Mesendoderm (in vitro differentiated cells): ENCODE measurements around the gene ARHGAP15.

Experiments used
- DNase-seq: peaks from one replicate; pipeline ENCODE4 v3.0.0; 2013
- H2AK5ac ChIP-seq: 2 replicates; pipeline ENCODE4 v1.6.1; 2013; ENCODE audit warnings: low read length, inconsistent platforms
- H2BK120ac ChIP-seq: 2 replicates; pipeline ENCODE4 v1.6.1; 2013; ENCODE audit warnings: low read depth, mild to moderate bottlenecking, low read length, moderate library complexity, mixed read lengths
- H2BK15ac ChIP-seq: replicated peaks from 2 replicates; pipeline ENCODE4 v1.6.1; 2013; ENCODE audit warnings: low read depth, mild to moderate bottlenecking, moderate library complexity
- H2BK5ac ChIP-seq: 2 replicates; pipeline ENCODE4 v1.6.1; 2013; ENCODE audit warnings: low read length, inconsistent platforms
- H3K18ac ChIP-seq: 2 replicates; pipeline ENCODE4 v1.6.1; 2013; ENCODE audit warnings: mild to moderate bottlenecking, low read length, mixed read lengths
- H3K23ac ChIP-seq: one replicate; pipeline ENCODE4 v1.6.1; 2013; ENCODE audit warnings: low read length
- H3K27ac ChIP-seq: 2 replicates; pipeline ENCODE4 v1.5.1; 2013; ENCODE audit warnings: low read depth, mild to moderate bottlenecking, inconsistent platforms, low read length, moderate library complexity
- H3K27me3 ChIP-seq: 2 replicates; pipeline ENCODE4 v1.6.1; 2013; ENCODE audit warnings: low read length, control low read depth, mild to moderate bottlenecking, inconsistent platforms; ENCODE audit not compliant: insufficient read depth, poor library complexity
- H3K36me3 ChIP-seq: 2 replicates; pipeline ENCODE4 v1.6.1; 2013; ENCODE audit warnings: low read length, inconsistent platforms; ENCODE audit not compliant: control insufficient read depth, insufficient read depth
- H3K4ac ChIP-seq: one replicate; pipeline ENCODE4 v1.6.1; 2013; ENCODE audit warnings: low read depth, mild to moderate bottlenecking, low read length, moderate library complexity
- H3K4me1 ChIP-seq: 2 replicates; pipeline ENCODE4 v1.6.1; 2013; ENCODE audit warnings: low read depth, low read length, inconsistent platforms; ENCODE audit not compliant: control insufficient read depth
- H3K4me2 ChIP-seq: 2 replicates; pipeline ENCODE4 v1.6.1; 2013; ENCODE audit warnings: low read length
- H3K4me3 ChIP-seq: 2 replicates; pipeline ENCODE4 v1.5.1; 2013; ENCODE audit warnings: mild to moderate bottlenecking, low read length
- H3K56ac ChIP-seq: one replicate; pipeline ENCODE4 v1.6.1; 2013; ENCODE audit warnings: low read length
- H3K79me1 ChIP-seq: 2 replicates; pipeline ENCODE4 v1.6.1; 2013; ENCODE audit warnings: low read length, inconsistent platforms
- H3K79me2 ChIP-seq: 2 replicates; pipeline ENCODE4 v1.6.1; 2013; ENCODE audit warnings: mild to moderate bottlenecking, low read length; ENCODE audit not compliant: control insufficient read depth, insufficient read depth
- H3K9ac ChIP-seq: 2 replicates; pipeline ENCODE4 v1.6.1; 2013; ENCODE audit warnings: low read length, inconsistent platforms
- H4K5ac ChIP-seq: one replicate; pipeline ENCODE4 v1.6.1; 2013; ENCODE audit warnings: low read length
- H4K8ac ChIP-seq: one replicate; pipeline ENCODE4 v1.6.1; 2013; ENCODE audit warnings: low read depth, mild to moderate bottlenecking, control low read depth, low read length, moderate library complexity
- WGBS: extraction: QIAGEN DNeasy Blood & Tissue Kit; methylation state at CpG from one replicate; pipeline ENCODE4 v1.1.7; 2013; ENCODE audit warnings: low lambda C conversion rate, missing lambda C conversion rate; ENCODE audit not compliant: insufficient coverage; ENCODE audit errors: extremely low coverage; 5-methylcytosine and 5-hydroxymethylcytosine counted together

The ARHGAP15 gene

DNA sequence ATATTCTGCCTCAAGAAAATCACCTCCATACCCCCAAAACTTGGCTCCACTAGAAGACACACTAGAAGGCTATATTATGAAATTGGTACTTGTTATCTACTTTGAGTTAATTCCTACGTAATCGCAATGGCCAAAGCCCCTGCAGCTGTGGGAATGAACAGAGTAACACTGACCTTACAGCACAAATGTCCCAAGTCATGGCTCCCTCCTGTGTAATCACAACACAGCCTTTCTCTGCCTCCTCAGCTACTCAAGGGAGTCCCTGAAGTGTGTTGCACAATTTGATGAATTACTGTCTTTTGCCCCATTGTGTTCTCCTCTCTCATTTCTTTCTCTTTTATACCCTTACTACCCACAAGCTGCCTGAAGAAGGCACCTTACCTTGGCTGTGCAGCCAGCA, 375.2 kb downstream of the ARHGAP15 start:
- H3K56ac ChIP-seq: no peak overlapping the region
- no peaks in the 10 kb centered on the region for H3K4me1 ChIP-seq
- H3K79me2 ChIP-seq: no peaks in the 10 kb centered on the region
- no peak overlapping the region for H3K9ac ChIP-seq
- H3K27ac ChIP-seq: no peak overlapping the region
- WGBS: no CpG with 5 or more reads among the region's 2 CpGs
- H3K4me2 ChIP-seq: no peak overlapping the region
- H2BK120ac ChIP-seq: no peak overlapping the region
- H3K18ac ChIP-seq: no peak overlapping the region
- H3K4me3 ChIP-seq: no peak overlapping the region
- no peak overlapping the region for H2AK5ac ChIP-seq
- H3K4ac ChIP-seq: no peak overlapping the region
- no peak overlapping the region for H4K8ac ChIP-seq
- H2BK5ac ChIP-seq: no peak overlapping the region
- H2BK15ac ChIP-seq: no peak overlapping the region
- no peaks in the 10 kb centered on the region for H3K36me3 ChIP-seq
- no peak overlapping the region for H3K23ac ChIP-seq
- DNase-seq: no peak
- H3K27me3 ChIP-seq: no peaks in the 10 kb centered on the region
- H4K5ac ChIP-seq: no peak overlapping the region
- no peaks in the 10 kb centered on the region for H3K79me1 ChIP-seq

DNA sequence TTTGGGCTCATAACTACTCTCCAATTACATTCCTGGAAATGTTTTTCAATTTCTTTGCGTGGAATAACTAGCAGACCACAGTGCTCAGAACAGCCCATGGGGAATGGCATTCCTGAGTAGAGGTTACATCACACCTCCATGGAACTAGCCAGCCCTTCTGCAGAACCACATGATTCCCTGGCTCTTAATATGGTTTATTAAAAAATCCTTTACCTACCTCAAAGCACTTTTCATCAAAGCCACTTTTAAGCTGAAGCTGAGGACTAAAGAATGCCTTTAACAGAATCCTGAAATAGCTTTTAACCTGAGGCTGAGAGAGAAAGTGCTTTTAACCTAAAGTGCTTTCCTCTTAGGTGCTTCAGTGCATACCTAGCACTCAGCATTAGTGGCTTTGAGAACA, 376.3 kb downstream of the ARHGAP15 start:
- Histone ChIP-seq H4K8ac (no peak overlapping the region), H3K27ac (no peak overlapping the region), H4K5ac (no peak overlapping the region), H2AK5ac (no peak overlapping the region), H3K27me3 (no peaks in the 10 kb centered on the region), H3K4me1 (no peaks in the 10 kb centered on the region), H3K4me3 (no peak overlapping the region), H3K36me3 (no peaks in the 10 kb centered on the region), H3K9ac (no peak overlapping the region), H2BK15ac (no peak overlapping the region), H3K79me2 (no peaks in the 10 kb centered on the region), H3K79me1 (no peaks in the 10 kb centered on the region), H3K4ac (no peak overlapping the region), H3K23ac (no peak overlapping the region), H3K18ac (no peak overlapping the region), H3K4me2 (no peak overlapping the region), H2BK5ac (no peak overlapping the region), H3K56ac (no peak overlapping the region), H2BK120ac (no peak overlapping the region)
- DNase-seq: no peak
- WGBS: no CpG with 5 or more reads among the region's 1 CpG

DNA sequence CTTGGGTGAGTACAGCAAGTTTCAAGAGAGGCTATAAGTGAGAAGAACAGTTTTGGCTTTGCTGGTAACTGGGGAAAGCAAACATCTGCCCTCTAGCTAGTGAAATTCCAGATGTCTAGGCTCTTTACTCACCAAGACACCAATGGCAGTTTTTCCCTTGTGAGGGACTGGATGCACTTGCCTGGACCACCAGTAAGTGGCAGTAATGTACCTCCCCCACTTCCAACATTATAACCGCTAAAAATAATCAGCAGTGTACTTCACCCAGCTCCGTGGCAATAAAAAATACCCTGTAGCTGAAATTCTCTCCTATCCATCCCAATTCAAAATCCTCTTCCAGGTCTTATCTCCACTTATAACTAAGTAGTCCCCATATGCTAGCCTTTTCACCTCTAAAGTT, 383.9 kb downstream of the ARHGAP15 start:
- Histone ChIP-seq H3K27ac (no peak overlapping the region), H3K4me1 (no peaks in the 10 kb centered on the region), H3K36me3 (no peaks in the 10 kb centered on the region), H3K4me2 (no peak overlapping the region), H3K4ac (no peak overlapping the region), H4K5ac (no peak overlapping the region), H3K56ac (no peak overlapping the region), H2BK5ac (no peak overlapping the region), H2BK120ac (no peak overlapping the region), H2BK15ac (no peak overlapping the region), H3K9ac (no peak overlapping the region), H3K18ac (no peak overlapping the region), H3K4me3 (no peak overlapping the region), H3K79me1 (no peaks in the 10 kb centered on the region), H3K79me2 (no peaks in the 10 kb centered on the region), H2AK5ac (no peak overlapping the region), H4K8ac (no peak overlapping the region), H3K23ac (no peak overlapping the region), H3K27me3 (no peaks in the 10 kb centered on the region)
- DNase-seq: peak; percentile 71
- no CpG with 5 or more reads among the region's 2 CpGs for WGBS

DNA sequence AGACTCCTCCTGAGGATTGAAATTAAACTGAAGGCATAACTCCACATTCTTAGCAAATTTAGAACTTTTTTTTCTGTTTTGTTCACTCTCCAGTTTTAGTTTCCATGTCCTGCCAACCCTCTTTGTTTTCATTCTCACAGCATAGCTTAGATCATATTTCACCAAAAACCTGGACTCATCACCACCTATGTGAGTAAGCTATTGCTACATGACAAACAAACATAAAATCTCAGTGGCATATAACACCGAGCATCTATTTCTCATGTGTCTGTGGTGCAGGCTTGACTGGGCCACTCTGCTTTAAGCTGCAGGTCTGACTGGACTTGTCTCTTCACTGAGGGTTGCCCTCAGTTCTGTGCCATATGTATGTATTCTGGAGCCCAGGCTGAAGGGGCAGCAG, 385.2 kb downstream of the ARHGAP15 start:
- WGBS: no CpG with 5 or more reads among the region's 1 CpG
- H2BK120ac ChIP-seq: no peak overlapping the region
- no peaks in the 10 kb centered on the region for H3K36me3 ChIP-seq
- no peak overlapping the region for H3K4me3 ChIP-seq
- H2BK15ac ChIP-seq: no peak overlapping the region
- H3K4me2 ChIP-seq: no peak overlapping the region
- no peaks in the 10 kb centered on the region for H3K27me3 ChIP-seq
- H3K18ac ChIP-seq: no peak overlapping the region
- no peak overlapping the region for H4K8ac ChIP-seq
- no peak for DNase-seq
- H2AK5ac ChIP-seq: no peak overlapping the region
- no peak overlapping the region for H3K23ac ChIP-seq
- no peak overlapping the region for H3K56ac ChIP-seq
- H3K79me1 ChIP-seq: no peaks in the 10 kb centered on the region
- no peaks in the 10 kb centered on the region for H3K4me1 ChIP-seq
- no peak overlapping the region for H3K4ac ChIP-seq
- no peak overlapping the region for H2BK5ac ChIP-seq
- no peak overlapping the region for H3K9ac ChIP-seq
- no peak overlapping the region for H4K5ac ChIP-seq
- H3K79me2 ChIP-seq: no peaks in the 10 kb centered on the region
- H3K27ac ChIP-seq: no peak overlapping the region

DNA sequence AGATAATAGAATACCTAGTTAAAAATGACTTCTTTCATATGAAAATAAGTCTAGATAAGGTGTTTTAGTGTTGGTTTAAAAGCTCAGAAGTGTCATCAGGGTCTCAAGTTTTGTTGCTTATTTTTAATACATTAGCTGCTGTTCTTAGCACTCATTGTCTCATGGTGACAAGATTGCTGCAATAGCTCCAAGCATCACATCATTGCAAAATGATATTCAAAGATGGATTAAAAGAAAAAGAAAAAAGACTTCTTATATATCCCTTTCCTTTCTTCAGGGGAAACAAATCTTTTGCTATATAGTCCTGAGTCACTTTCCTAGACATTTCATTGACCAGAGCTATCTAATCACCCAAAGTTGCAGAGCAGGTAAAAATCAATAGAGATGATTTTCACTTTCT, 386.1 kb downstream of the ARHGAP15 start:
- H3K79me2 ChIP-seq: no peaks in the 10 kb centered on the region
- no peak for DNase-seq
- no peak overlapping the region for H3K4me2 ChIP-seq
- no peaks in the 10 kb centered on the region for H3K36me3 ChIP-seq
- no peak overlapping the region for H2BK120ac ChIP-seq
- no peak overlapping the region for H3K27ac ChIP-seq
- no peak overlapping the region for H3K4me3 ChIP-seq
- H3K18ac ChIP-seq: no peak overlapping the region
- H3K4me1 ChIP-seq: no peaks in the 10 kb centered on the region
- H2BK15ac ChIP-seq: no peak overlapping the region
- H3K23ac ChIP-seq: no peak overlapping the region
- no peak overlapping the region for H2AK5ac ChIP-seq
- no peak overlapping the region for H3K56ac ChIP-seq
- H3K79me1 ChIP-seq: no peaks in the 10 kb centered on the region
- H3K27me3 ChIP-seq: no peaks in the 10 kb centered on the region
- no peak overlapping the region for H2BK5ac ChIP-seq
- H3K9ac ChIP-seq: no peak overlapping the region
- H3K4ac ChIP-seq: no peak overlapping the region
- no peak overlapping the region for H4K5ac ChIP-seq
- no peak overlapping the region for H4K8ac ChIP-seq

DNA sequence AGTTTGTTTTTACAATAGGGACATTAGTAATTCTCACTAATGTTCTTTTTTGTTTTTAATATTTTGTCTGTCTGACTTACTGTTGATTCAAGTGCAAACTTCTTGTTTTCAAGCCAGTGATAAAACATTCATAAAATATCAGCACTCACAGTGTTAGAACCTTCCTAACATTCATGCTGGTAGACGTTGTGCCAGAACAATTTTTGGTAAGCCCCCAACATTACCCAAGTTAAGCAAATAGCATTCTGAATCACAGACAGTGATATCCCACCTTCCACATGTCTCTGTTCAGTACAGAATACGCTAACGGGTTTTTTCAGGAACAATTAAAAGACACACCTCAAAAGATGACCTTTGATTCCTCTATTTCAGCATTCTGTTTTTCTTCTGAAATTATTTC, 390.3 kb downstream of the ARHGAP15 start:
- no peaks in the 10 kb centered on the region for H3K4me1 ChIP-seq
- no peak overlapping the region for H2AK5ac ChIP-seq
- no peaks in the 10 kb centered on the region for H3K27me3 ChIP-seq

More for the DNA sequence above, 390.3 kb downstream of the ARHGAP15 start:
- Histone ChIP-seq H3K9ac (no peak overlapping the region), H4K5ac (no peak overlapping the region), H2BK15ac (no peak overlapping the region), H2BK120ac (no peak overlapping the region), H3K23ac (no peak overlapping the region), H4K8ac (no peak overlapping the region), H3K79me2 (no peaks in the 10 kb centered on the region), H2BK5ac (no peak overlapping the region), H3K27ac (no peak overlapping the region), H3K4me3 (no peak overlapping the region), H3K4ac (no peak overlapping the region), H3K79me1 (no peaks in the 10 kb centered on the region), H3K36me3 (no peaks in the 10 kb centered on the region), H3K4me2 (no peak overlapping the region), H3K56ac (no peak overlapping the region), H3K18ac (no peak overlapping the region)
- no CpG with 5 or more reads among the region's 3 CpGs for WGBS
- DNase-seq: no peak
